GM21447 (cell line): ENCODE data around the gene MISP3.

Source experiments
- ATAC-seq: cut with Tn5 transposase; IDR thresholded peaks from one replicate; pipeline ENCODE4 v1.9.1; 2021; ENCODE audit not compliant: unreplicated experiment

Gene MISP3

DNA sequence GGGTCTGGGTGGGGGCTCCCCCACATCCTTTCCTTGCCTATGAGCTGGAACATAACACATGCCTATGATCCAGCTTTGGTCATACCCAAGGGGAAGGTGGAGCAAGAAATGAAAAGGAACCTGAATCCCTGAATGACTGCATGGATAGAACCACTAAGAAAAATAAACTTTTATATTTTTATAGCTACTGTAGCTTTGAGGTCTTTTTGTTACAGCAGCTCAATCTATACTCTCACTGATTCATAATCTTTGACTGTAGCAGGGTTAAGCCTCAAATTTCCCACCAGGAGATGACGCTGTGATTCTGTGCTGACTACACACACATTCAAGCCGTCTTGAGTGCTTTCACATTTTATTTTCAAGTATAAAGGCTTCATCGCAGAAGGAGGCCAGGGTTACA, 19.6 kb upstream of the MISP3 start:
- ATAC-seq = no peak

DNA sequence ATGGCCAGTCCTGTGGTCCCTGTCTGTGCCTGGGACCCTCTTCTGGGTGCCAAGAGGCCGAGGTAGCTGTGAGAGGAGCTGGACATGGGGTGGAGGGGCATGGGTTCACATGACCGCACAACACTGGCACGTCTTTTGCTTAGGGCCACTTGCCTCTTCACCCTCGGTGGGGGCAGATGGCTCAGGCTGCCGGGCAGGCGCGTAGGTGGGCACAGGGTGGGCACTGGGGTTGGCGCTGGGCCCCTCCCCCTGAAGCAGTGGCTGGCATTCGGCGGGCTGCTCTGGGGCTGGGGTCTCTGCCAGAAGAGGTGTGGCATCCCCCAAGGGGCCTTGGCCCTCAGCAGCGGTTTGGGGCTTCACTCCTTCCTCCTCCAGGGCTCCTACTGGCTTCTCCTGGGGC, 19.1 kb upstream of the MISP3 start:
- no peak for ATAC-seq

DNA sequence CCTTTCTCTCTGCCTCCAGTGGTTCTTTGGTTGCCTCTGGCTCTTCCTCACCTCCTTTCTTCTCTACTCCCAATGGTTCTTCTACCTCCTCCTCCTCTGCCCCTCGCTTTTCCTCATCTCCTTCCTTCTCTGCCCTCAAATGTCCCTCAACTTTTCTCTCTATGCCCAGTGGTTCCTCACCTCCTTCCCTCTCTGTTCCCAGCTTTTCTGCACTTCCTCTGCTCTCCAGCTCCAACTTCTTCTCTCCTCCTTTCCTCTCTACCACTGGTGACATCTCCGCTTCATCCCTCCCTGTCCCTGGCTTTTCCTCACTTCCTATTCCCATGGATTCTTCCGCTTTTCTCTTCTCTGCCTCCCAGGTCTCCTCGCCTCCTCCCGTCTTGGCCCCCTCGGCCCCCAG, 18.5 kb upstream of the MISP3 start:
- no peak for ATAC-seq

DNA sequence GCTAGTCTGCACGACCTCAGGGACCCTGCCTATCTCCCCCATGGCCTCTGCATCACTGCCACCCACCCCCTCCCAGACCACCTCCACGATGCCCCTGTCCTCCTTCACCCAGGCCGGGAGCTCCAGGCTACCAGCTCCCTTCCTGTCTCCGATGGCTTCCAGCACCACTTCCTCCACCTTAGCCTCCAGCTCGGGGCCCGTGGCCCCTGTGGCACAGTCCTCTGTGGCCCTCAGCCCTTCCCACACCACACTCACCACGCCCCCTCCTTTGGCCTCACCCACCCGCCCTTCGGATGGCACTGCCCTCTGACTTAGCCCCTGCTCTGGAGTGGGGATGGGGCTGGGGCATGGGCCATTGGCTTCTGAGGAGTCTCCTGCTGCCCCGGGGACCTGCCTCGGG, 17.9 kb upstream of the MISP3 start:
- no peak for ATAC-seq

DNA sequence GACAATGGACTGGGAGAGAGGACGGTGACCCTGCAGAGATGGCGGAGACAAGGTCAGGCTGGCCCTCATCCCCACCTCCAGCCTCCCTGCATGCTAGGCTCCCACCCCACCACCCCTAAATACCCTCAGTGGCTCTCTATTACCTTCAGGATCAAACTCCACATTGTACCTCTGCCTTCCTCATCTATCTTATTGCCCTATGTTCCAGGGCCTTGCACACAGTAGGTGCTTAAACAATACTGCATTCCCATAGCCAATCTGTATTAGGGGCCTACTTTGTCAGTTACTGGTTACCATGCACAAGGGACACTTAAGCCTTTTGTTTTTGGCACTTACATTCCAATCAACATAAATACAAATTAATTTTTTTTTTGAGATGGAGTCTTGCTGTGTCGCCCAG, 17.2 kb upstream of the MISP3 start:
- no peak for ATAC-seq

DNA sequence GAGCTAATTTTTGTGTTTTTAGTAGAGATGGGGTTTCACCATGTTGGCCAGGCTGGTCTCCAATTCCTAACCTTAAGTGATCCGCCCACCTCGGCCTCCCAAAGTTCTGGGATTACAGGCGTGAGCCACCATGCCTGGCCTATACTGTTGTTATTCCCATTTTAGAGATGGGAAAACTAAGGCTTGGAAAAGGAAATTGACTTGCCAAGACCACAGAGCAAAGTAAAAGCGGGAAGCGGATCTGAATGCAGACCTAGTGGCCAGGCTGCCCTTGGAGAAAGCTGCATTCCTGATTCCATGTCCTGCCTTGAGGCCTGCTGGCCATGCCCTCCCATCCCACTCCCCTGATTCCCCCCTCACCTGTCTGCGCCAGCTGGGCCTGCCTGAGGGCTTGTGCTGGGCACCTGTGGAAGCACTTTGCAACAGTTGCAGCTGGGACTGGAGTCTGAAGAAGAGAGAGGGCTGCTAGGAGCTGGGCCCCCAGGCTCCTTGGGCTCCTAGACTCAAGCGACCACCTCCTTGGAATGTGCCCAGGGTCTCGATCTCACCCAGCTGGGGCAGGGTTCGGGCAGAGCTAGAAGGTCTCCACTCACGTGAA, 16.4 kb upstream of the MISP3 start:
- no peak for ATAC-seq

DNA sequence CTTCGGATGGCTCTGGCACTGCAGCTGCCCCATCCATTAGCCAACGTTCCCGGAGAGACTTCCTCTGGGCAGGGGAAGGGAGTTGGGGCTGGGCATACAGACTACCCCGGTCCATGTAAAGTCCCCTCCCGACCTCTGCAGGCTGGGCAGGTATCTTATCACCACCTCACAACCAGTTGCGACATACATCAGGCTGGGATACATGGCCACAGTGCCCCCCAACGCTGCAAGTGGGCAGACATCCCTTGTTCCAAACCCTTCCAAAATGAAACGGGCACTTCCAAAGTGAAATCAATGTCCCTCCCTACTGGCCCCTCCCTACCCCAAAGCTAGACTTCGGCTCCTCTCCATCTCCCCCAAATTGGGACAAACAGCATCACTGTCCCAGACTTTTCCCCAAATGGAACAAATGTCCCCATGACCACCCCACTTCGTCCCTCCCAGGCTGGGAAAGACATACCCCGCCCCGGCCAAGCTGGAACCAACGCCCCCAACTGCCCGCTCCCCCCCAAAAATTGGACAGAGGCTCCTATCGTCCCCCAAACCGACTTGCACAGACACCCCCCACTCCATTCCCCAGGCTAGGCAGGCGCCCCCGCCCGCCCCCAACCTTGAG, 15.7 kb upstream of the MISP3 start:
- ATAC-seq = no peak

DNA sequence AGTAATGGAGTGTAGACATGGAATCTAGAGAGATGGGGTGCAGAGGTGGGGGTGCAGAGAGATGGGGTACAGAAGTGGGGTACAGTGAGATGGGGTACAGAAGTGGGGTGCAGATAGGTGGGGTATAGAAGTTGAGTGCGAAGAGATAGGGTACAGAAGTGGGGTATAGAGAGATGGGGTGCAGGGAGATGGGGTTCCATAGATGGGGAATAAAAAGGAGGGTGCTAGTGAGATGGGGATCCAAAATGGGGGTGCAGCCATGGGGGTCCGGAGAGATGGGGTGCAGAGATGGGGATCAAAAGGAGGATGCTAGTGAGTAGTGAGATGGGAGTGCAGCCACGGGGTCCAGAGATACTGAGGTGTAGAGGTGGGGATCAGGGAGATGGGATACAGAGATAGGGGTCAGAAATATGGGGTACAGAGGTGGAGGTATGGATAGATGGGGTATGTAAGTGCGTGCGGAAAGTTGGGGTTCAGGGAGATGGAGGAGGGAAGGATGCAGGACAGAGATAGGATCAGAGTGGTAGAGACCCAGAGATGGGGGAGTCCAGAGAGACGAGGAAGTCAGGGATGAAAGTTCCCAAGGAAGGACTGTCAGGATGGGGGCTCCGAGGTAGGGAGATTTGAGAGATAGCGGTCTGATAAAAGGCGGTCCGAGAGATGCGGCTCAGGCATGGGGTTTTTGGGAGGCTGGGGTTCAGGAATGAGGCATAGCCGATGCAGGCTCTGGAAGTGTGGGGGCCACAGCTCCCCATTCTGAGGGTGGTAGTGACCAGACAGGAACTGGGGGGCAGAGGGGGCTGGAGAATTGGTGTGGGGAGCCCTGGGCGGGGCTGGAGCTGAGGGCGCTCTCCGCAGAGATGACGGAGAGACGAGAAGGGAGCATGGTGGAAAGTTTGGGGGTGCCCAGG, 14.1 kb upstream of the MISP3 start:
- no peak for ATAC-seq

DNA sequence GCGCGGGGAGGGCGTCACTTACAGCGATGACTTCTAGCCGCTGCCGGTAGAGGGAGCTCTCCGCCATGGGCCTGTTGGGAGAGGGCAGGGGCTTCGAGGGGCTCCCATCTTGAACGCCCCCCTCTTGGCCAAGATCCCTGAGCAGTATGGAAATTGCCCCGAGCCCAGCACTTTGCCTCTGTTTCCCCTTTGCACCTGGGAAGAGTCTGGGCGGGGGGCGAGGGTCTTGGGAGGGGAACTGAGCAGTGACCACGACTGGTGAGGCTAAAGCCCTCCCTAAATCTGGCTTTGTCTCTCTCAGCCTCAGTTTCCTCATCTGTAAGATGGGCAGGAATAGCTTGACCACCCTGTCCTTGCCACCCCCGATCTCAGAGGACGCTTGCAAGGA, 13.5 kb upstream of the MISP3 start:
- ATAC-seq = no peak

DNA sequence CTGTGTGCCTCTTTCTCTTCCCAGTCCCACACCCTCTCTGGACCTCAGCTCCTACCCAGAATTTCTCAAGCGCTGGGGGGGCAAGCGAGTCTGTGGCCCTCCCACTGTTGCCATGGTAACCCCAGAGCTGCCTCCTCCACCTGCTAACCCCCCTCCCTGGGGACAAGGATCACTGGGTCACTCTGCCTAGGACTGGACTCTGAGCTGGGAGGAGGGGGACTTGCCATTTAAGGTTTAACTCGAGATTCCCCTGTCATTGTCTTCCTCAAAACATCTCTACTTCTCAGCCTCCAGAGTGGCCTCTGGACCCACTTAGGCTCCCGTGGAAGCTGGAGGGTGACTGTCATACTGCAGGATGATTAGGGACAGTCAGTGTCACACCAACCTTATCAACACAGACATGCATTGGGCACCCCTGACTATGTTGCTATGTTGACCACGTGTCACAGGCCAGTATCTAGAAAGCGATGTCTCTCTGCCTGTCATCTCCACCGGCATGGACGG, 12.9 kb upstream of the MISP3 start:
- ATAC-seq = no peak

DNA sequence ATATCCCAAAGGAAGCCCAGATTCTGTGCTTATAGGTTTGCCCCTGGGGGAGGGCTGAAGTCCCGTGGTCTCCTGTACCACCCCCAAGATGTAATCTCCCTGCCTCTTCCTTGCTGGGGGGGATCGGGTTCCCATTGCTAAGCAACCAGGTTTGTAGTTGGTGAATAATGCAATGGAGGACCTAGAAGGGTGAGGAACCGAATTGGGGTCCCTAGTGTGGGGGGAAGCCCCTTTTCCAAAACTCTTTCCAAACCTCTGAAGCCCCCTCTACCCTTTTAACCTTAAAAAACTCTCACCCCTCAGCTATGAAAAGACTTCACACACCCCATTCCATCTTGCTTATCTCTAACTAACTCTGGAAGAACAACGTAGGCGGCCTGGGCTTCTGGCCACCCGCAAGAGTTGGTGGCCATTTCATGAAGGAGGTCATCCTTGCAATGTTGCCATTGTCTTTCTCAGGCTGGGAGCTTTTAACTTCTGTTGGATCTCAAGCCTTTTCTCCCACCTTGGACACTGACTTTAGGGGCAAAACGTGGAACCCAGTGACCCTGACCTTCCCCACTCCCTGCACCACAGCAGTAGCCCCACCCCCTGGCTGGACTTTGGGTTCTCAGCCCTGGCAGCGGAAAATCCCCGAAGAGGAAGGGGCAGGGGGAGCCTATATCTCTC, 11.4 kb upstream of the MISP3 start:
- ATAC-seq = no peak

DNA sequence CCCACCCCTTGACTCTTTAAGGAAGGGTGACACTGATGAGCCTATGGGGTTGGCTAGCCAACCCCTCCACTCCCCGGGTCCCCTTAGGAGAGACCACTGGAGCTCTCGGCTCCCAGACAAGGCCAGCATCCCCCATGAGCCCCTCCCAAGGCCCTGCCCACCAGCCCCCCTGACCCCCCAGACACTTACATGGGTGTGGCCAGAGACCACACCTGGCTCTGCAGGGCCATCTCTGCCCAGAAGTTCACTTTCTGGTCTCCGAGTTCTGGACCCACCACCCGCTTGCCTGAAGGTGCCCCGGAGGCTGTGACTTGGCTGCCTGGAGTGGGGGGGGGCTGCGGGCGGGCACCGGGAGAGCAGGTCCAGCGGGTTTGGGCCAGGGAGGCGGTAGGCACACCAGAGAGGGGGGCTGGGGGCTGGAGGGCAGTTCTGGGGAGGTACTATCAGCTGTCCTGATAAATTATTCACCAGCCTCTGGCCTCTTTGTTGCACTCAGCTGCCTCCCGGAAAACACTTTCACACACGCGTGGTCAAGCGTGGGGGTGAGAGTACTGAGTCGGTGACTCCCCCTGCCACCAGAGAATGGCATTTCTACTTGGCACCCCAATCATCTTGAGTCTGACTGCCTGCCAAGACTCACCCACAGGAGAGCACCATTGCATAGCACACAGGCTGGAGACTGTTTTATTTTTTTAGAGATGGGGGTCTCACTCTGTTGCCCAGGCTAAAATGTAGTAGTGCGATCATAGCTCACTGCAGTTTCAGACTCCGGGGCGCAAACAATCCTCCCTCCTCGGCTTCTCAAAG, 10.6 kb upstream of the MISP3 start, which contains the start of gene PALM3:
TSS of gene PALM3 (minus strand) at position 326 of the 807 bp plus-strand sequence. CDS start at position 230, 96 bp downstream.
- no peak for ATAC-seq

DNA sequence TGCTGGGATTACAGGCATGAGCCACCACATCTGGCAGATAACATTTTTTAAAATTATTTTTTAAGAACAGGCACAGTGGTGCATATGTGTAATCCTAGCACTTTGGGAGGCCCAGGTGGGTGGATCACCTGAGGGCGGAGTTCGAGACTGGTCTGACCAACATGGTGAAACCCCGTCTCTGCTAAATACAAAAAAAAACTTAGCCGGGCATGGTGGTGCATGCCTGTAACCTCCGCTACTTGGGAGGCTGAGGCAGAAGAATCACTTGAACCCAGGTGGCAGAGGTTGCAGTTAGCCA, 10.1 kb upstream of the MISP3 start:
- no peak for ATAC-seq

DNA sequence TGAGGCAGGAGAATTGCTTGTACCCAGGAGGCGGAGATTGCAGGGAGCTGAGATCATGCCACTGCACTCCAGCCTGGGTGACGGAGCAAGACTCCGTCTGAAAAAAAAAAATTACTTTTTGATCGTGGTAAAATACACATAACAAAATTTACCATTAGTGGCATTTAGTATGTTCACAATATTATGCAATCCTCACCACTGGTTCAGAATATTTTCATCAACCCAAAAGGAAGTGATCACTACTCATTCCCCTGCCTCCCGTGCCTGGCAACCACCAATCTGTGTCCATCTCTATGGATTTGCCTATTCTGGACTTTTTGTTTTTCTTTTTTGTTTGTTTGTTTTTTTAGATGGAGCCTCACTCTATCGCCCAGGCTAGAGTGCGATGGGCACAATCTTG, 9.5 kb upstream of the MISP3 start:
- ATAC-seq = no peak

DNA sequence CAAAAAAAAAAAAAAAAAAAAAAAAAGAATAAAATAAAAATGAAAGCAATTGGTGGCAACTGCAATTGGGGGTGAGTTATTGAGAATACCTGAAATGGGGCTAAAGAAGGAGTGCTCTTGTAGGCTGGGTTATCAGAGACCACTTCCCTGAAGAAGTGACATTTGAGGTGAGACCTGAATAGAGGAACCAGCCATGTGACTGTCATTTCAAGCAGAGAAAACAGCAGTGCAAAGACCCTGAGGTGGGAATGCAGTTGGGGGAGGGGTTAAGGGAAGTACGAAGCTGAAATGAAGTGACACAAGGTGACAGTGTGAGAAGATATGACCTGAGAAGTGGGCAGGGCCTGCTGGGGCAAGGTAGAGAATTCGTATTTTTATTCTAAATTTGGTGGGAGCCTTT, 6.5 kb upstream of the MISP3 start:
- no peak for ATAC-seq

DNA sequence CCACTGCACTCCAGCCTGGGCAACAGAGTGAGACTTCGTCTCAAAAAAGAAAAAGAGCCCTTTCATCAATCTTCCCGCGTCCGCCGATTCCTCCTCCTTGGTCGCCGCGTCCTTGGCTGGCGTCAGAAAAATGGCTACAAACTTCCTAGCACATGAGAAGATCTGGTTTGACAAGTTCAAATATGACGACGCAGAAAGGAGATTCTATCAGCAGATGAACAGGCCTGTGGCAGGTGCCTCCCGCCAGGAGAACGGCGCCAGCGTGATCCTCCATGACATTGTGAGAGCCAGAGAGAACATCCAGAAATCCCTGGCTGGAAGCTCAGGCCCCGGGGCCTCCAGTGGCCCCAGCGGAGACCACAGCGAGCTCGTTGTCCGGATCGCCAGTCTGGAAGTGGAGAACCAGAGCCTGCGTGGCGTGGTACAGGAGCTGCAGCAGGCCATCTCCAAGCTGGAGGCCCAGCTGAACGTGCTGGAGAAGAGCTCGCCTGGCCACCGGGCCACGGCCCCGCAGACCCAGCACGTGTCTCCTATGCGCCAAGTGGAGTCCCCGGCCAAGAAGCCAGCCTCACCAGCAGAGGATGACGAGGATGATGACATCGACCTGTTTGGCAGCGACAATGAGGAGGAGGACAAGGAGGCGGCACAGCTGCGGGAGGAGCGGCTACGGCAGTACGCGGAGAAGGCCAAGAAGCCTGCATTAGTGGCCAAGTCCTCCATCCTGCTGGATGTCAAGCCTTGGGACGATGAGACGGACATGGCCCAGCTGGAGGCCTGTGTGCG, 2.1 kb upstream of the MISP3 start:
- no peak for ATAC-seq

DNA sequence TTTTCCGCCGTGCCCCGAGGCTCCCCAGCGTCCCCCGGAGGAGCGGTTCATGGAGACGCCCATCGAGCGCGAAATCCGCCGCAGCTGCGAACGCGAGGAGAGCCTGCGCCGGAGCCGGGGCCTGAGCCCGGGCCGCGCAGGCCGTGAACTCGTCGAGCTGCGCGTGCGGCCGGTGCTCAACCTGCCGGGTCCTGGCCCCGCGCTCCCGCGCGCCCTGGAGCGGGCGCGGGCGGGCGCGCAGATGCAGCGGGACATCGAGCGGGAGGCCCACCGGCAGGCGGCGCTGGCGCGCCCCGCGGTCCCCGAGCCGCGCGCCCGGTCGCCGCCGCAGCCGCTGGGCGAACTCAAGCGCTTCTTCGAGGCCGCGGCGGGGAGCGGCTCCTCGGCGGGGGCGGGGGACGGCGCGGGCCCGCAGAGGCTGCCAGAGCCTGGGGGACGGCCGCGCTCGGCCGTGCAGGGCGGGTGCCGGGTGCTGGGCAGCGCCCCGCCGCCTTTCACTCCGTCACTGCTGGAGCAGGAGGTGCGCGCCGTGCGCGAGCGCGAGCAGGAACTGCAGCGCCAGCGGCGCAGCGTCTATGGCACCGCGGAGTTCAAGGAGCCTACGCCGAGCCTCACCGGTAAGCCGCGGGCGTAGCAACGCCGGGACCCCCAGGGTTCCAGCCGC, 807 bp downstream of the MISP3 start:
- ATAC-seq = no peak

DNA sequence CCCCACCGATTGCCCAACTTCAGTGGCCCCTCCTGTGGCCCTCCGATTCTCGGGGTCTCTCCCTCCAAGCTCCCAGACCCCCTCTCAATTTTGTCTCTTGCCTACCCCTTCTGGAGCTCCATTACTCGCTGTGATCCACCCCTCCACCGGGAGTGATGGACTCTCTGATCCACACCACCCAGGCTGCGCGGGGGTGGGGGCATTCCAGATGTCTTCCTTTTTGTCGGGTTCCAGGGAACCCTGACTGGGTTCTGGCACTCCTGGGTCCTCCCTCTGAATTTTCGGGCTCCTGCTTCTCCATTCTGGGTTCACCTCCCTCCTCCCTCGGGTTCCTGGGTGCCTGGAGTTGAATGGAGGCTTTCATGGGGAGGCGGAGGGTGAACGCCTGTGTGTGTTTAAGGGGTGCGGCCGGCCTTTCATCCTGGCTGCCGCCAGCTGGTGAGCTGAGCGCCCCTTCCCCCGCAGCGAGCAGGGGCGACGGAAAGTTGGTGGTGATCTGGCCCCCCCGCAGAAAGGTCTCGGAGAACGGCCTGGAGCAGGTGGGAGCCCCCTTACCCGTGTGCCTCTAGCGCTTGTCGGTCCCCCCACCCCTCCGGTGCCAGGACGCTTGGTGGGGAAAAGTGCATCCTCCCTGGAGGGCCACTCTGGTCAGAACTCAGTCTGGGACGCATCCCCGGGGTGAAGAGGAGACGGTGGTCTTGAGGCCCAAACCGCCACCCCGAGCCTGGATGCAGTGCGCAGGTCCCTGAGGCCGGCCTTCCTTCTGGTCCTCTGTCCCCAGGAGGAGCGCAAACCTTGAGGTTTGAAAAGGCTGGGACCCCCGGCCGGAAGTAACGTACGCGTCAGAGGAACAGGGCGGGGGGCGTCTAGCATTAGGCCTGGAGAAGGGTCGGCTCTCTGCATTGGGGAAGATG, 1.6 kb downstream of the MISP3 start:
- no peak for ATAC-seq
